ENCODE measurements around the gene KRT37. TPM values are rescaled to one million over a fixed set of nuclear protein-coding genes. Genes with fewer than 3 reads are reported as not detected.

Gene KRT37
- total RNA-seq, 1 donor from 2014 or later: not detected

- Mint-ChIP-seq H3K27me3 (no peaks in the 10 kb centered on the region), H3K36me3 (no peaks in the 10 kb centered on the region), H3K27ac (no peak overlapping the region), H3K4me3 (no peak overlapping the region), H3K4me1 (ENCODE audit: unreplicated experiment) (no peaks in the 10 kb centered on the region), H3K9me3 (no peaks in the 10 kb centered on the region)
- TF ChIP-seq, protein P1, sequence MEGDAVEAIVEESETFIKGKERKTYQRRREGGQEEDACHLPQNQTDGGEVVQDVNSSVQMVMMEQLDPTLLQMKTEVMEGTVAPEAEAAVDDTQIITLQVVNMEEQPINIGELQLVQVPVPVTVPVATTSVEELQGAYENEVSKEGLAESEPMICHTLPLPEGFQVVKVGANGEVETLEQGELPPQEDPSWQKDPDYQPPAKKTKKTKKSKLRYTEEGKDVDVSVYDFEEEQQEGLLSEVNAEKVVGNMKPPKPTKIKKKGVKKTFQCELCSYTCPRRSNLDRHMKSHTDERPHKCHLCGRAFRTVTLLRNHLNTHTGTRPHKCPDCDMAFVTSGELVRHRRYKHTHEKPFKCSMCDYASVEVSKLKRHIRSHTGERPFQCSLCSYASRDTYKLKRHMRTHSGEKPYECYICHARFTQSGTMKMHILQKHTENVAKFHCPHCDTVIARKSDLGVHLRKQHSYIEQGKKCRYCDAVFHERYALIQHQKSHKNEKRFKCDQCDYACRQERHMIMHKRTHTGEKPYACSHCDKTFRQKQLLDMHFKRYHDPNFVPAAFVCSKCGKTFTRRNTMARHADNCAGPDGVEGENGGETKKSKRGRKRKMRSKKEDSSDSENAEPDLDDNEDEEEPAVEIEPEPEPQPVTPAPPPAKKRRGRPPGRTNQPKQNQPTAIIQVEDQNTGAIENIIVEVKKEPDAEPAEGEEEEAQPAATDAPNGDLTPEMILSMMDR (conservative IDR thresholded peaks at IDR 0.05): no peak
- DNase-seq (ENCODE audit: extremely low spot score, unreplicated experiment): no peak
Observed at GRCh38 chr17:41444640-41445039, 20.3 kb upstream of the KRT37 start.

GRCh38 chr17:41444186-41444585 is 19.8 kb upstream of the KRT37 start:
- H3K27ac Mint-ChIP-seq: no peak overlapping the region
- H3K4me1 Mint-ChIP-seq (ENCODE audit: unreplicated experiment): no peaks in the 10 kb centered on the region
- H3K4me3 Mint-ChIP-seq: no peak overlapping the region
- TF ChIP-seq, protein P1 (conservative IDR thresholded peaks at IDR 0.05): no peak
- no peaks in the 10 kb centered on the region for H3K9me3 Mint-ChIP-seq
- DNase-seq (ENCODE audit: extremely low spot score, unreplicated experiment): no peak
- no peaks in the 10 kb centered on the region for H3K36me3 Mint-ChIP-seq
- no peaks in the 10 kb centered on the region for H3K27me3 Mint-ChIP-seq

DNA sequence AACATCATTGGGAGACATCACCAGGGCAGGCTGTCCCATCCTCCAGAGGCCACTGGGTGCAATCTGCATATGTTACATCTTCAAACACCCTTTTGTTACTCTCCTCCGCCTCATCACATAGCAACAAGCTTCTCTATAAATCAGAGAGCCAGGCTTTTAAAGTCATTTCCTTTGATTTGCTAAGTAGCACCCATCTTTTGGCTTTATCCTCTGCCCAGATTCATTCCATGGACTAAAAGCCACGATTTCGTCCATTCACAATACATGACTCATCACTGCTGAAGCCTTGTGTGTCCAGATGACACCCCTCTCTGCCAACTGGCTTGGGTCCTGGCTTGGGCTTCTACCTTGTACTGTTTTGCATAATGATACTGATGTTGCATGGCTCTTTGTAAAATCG is 18.4 kb upstream of the KRT37 start:
- no peak overlapping the region for H3K4me3 Mint-ChIP-seq
- no peak for DNase-seq (ENCODE audit: extremely low spot score, unreplicated experiment)
- TF ChIP-seq, protein P1 (conservative IDR thresholded peaks at IDR 0.05): no peak
- H3K27ac Mint-ChIP-seq: no peak overlapping the region
- no peaks in the 10 kb centered on the region for H3K36me3 Mint-ChIP-seq
- no peaks in the 10 kb centered on the region for H3K27me3 Mint-ChIP-seq
- H3K9me3 Mint-ChIP-seq: no peaks in the 10 kb centered on the region
- no peaks in the 10 kb centered on the region for H3K4me1 Mint-ChIP-seq (ENCODE audit: unreplicated experiment)

GRCh38 chr17:41440531-41441033 is 16.2 kb upstream of the KRT37 start, which contains the start of gene KRT38:
TSS of gene KRT38 (minus strand) at chr17:41440983. CDS start at chr17:41440921, 62 bp downstream.
- H3K4me3 Mint-ChIP-seq: no peak within 1 kb of the TSS
- TF ChIP-seq, protein P1 (conservative IDR thresholded peaks at IDR 0.05): no peak
- DNase-seq (ENCODE audit: extremely low spot score, unreplicated experiment): no peak
- no peaks in the 10 kb centered on the region for H3K4me1 Mint-ChIP-seq (ENCODE audit: unreplicated experiment)
- no peaks in the 10 kb centered on the region for H3K27me3 Mint-ChIP-seq
- H3K27ac Mint-ChIP-seq: no peak within 1 kb of the TSS
- H3K36me3 Mint-ChIP-seq: no peaks in the 10 kb centered on the region
- H3K9me3 Mint-ChIP-seq: no peaks in the 10 kb centered on the region

- Mint-ChIP-seq H3K36me3 (no peaks in the 10 kb centered on the region), H3K27ac (no peak overlapping the region), H3K27me3 (no peaks in the 10 kb centered on the region), H3K4me3 (no peak overlapping the region), H3K4me1 (ENCODE audit: unreplicated experiment) (peaks cover 4% of the 10 kb centered on the region), H3K9me3 (no peaks in the 10 kb centered on the region)
- DNase-seq (ENCODE audit: extremely low spot score, unreplicated experiment): no peak
- TF ChIP-seq, protein P1 (conservative IDR thresholded peaks at IDR 0.05): no peak
Observed at GRCh38 chr17:41439375-41439774, 15.0 kb upstream of the KRT37 start.

- TF ChIP-seq, protein P1 (conservative IDR thresholded peaks at IDR 0.05): no peak
- H3K9me3 Mint-ChIP-seq: no peaks in the 10 kb centered on the region
- H3K27me3 Mint-ChIP-seq: peaks cover 3% of the 10 kb centered on the region
- peaks cover 8% of the 10 kb centered on the region for H3K4me1 Mint-ChIP-seq (ENCODE audit: unreplicated experiment)
- H3K36me3 Mint-ChIP-seq: no peaks in the 10 kb centered on the region
- H3K27ac Mint-ChIP-seq: no peak overlapping the region
- no peak for DNase-seq (ENCODE audit: extremely low spot score, unreplicated experiment)
- H3K4me3 Mint-ChIP-seq: no peak overlapping the region
Observed at GRCh38 chr17:41437769-41438168, 13.4 kb upstream of the KRT37 start.

Measured in type B pancreatic cell (in vitro differentiated cells).